NOMO-1 (cell line): ENCODE data around the gene FILIP1L.

Experiments
- DNase-seq, 2 experiments: peaks; one replicate each; lab custom pipeline; 2025; ENCODE audit not compliant: unreplicated experiment in 2 of 2; lab: John Stamatoyannopoulos, UW

FILIP1L gene

GRCh38 chr3:99981138-99981537 lies 133.2 kb downstream of the FILIP1L start:
- no peak for DNase-seq

- no peak for DNase-seq
These were observed 133.7 kb downstream of the FILIP1L start for GRCh38 chr3:99980606-99981005.

- no peak for DNase-seq
These were observed 136.1 kb downstream of the FILIP1L start for GRCh38 chr3:99978221-99978620.

GRCh38 chr3:99976584-99976983 lies 137.7 kb downstream of the FILIP1L start:
- DNase-seq = no peak

- DNase-seq = no peak
These were observed 139.3 kb downstream of the FILIP1L start for GRCh38 chr3:99974989-99975388.

GRCh38 chr3:99972380-99973104 lies 141.8 kb downstream of the FILIP1L start:
- DNase-seq = no peak

- DNase-seq = no peak
These were observed 142.5 kb downstream of the FILIP1L start for GRCh38 chr3:99971761-99972160.

- no peak for DNase-seq
These were observed 144.1 kb downstream of the FILIP1L start for GRCh38 chr3:99970198-99970597.

- DNase-seq = peak; percentile 34 to 70
These were observed 145.2 kb downstream of the FILIP1L start for GRCh38 chr3:99969136-99969535.

GRCh38 chr3:99967796-99968195 lies 146.5 kb downstream of the FILIP1L start:
- no peak for DNase-seq

- DNase-seq = no peak
These were observed 147.5 kb downstream of the FILIP1L start for GRCh38 chr3:99966662-99967416.

- DNase-seq = no peak
These were observed 148.5 kb downstream of the FILIP1L start for GRCh38 chr3:99965681-99966408.

- DNase-seq = no peak
These were observed 149.2 kb downstream of the FILIP1L start for GRCh38 chr3:99965077-99965476.

- DNase-seq = no peak
These were observed 151.6 kb downstream of the FILIP1L start for GRCh38 chr3:99962703-99963102.

GRCh38 chr3:99961756-99962515 lies 152.4 kb downstream of the FILIP1L start:
- no peak for DNase-seq

- DNase-seq = no peak
These were observed 153.4 kb downstream of the FILIP1L start for GRCh38 chr3:99960941-99961340.

- DNase-seq = no peak
These were observed 154.0 kb downstream of the FILIP1L start for GRCh38 chr3:99960123-99960878.

GRCh38 chr3:99958222-99958912 lies 155.9 kb downstream of the FILIP1L start:
- DNase-seq = no peak

- peak; percentile 22 to 57 for DNase-seq
These were observed 157.0 kb downstream of the FILIP1L start for GRCh38 chr3:99957151-99957796.
